GM23338 (cell line): ENCODE results near the gene GOSR2. TPM values are rescaled to one million over a fixed set of nuclear protein-coding genes. Genes with fewer than 3 reads are reported as not detected.

Experiments used
- ATAC-seq: fragments of 200-7000 bp; cut with Tn5 transposase; 3 replicates; pipeline ENCODE4 v1.9.1; 2020
- DNase-seq: peaks from one replicate; pipeline ENCODE4 v3.0.0-alpha.2; 2015; ENCODE audit warnings: low spot score
- H2AFZ ChIP-seq: fragments of 200-600 bp; sonication (generic); 2 replicates; pipeline ENCODE4 v1.8.0; 2016; ENCODE audit warnings: antibody characterized with exemption, mild to moderate bottlenecking, moderate library complexity
- H3F3A ChIP-seq: fragments of 200-600 bp; sonication (generic); replicated peaks from 2 replicates; pipeline ENCODE4 v1.8.0; 2017; ENCODE audit warnings: antibody characterized with exemption, mixed run types, low read depth
- H3K27ac ChIP-seq: fragments of 200-600 bp; sonication (generic); 2 replicates; pipeline ENCODE4 v1.6.1; 2016; ENCODE audit warnings: low read depth
- H3K27me3 ChIP-seq: fragments of 200-600 bp; sonication (generic); 2 replicates; pipeline ENCODE4 v1.8.0; 2016; ENCODE audit warnings: mild to moderate bottlenecking, mixed run types, moderate library complexity; ENCODE audit not compliant: insufficient read depth
- H3K36me3 ChIP-seq: fragments of 200-600 bp; sonication (generic); 2 replicates; pipeline ENCODE4 v1.8.0; 2016; ENCODE audit warnings: mild to moderate bottlenecking; ENCODE audit not compliant: insufficient read depth
- H3K4me1 ChIP-seq: fragments of 200-600 bp; sonication (generic); 2 replicates; pipeline ENCODE4 v1.8.0; 2016; ENCODE audit warnings: mild to moderate bottlenecking, moderate library complexity; ENCODE audit not compliant: insufficient read depth
- H3K4me2 ChIP-seq: fragments of 200-600 bp; sonication (generic); 2 replicates; pipeline ENCODE4 v1.7.1; 2017; ENCODE audit warnings: mixed run types
- H3K4me3 ChIP-seq: fragments of 200-600 bp; sonication (generic); 2 replicates; pipeline ENCODE4 v1.6.1; 2016; ENCODE audit warnings: mixed run types
- H3K79me2 ChIP-seq: fragments of 200-600 bp; sonication (generic); replicated peaks from 2 replicates; pipeline ENCODE4 v1.8.0; 2017; ENCODE audit warnings: mild to moderate bottlenecking; ENCODE audit not compliant: insufficient read depth
- H3K9me2 ChIP-seq: fragments of 200-600 bp; sonication (generic); 2 replicates; pipeline ENCODE4 v1.8.0; 2017; ENCODE audit not compliant: insufficient read depth
- H4K20me1 ChIP-seq: fragments of 200-600 bp; sonication (generic); replicated peaks from 2 replicates; pipeline ENCODE4 v1.8.0; 2017; ENCODE audit warnings: mild to moderate bottlenecking; ENCODE audit not compliant: insufficient read depth
- H3K27ac Mint-ChIP-seq: 2 replicates; pipeline ENCODE4 v1.8.0; 2020; ENCODE audit warnings: inconsistent platforms, mild to moderate bottlenecking, moderate library complexity, mixed read lengths
- H3K27me3 Mint-ChIP-seq: 3 replicates; pipeline ENCODE4 v1.8.0; 2022; ENCODE audit warnings: low read depth, mild to moderate bottlenecking, moderate library complexity, mixed read lengths, inconsistent platforms; ENCODE audit not compliant: insufficient read depth, poor library complexity
- H3K36me3 Mint-ChIP-seq: 3 replicates; pipeline ENCODE4 v1.8.0; 2021; ENCODE audit warnings: low read depth, mild to moderate bottlenecking, inconsistent platforms, moderate library complexity, mixed read lengths
- H3K4me1 Mint-ChIP-seq: 3 replicates; pipeline ENCODE4 v1.8.0; 2020; ENCODE audit warnings: mild to moderate bottlenecking, inconsistent platforms, mixed read lengths
- H3K4me3 Mint-ChIP-seq: 3 replicates; pipeline ENCODE4 v1.8.0; 2021; ENCODE audit warnings: moderate library complexity, mild to moderate bottlenecking, inconsistent platforms, mixed read lengths
- H3K9me3 Mint-ChIP-seq: 3 replicates; pipeline ENCODE4 v1.8.0; 2020; ENCODE audit warnings: moderate library complexity, mild to moderate bottlenecking, inconsistent platforms, mixed read lengths
- CREB1 ChIP-seq: fragments of 250-450 bp; sonication (Bioruptor Pico); IDR thresholded peaks from 2 replicates; pipeline ENCODE4 v1.5.0; 2020; ENCODE audit warnings: low read depth, mild to moderate bottlenecking, moderate library complexity
- EZH2 ChIP-seq: fragments of 200-600 bp; sonication (generic); IDR thresholded peaks from one replicate; pipeline ENCODE4 v1.8.0; 2017; ENCODE audit warnings: antibody characterized with exemption, mild to moderate bottlenecking, low read depth; ENCODE audit not compliant: unreplicated experiment
- EZH2phosphoT487 ChIP-seq: fragments of 200-600 bp; sonication (generic); IDR thresholded peaks from one replicate; pipeline ENCODE4 v1.8.1; 2018; ENCODE audit warnings: antibody characterized with exemption; ENCODE audit not compliant: unreplicated experiment
- POLR2AphosphoS5 ChIP-seq: IDR thresholded peaks from 2 replicates; pipeline ENCODE4 v1.6.1; 2016; ENCODE audit warnings: antibody characterized with exemption, low read depth
- STAT1 ChIP-seq: IDR thresholded peaks from one replicate; pipeline ENCODE4 v1.6.1; 2016; ENCODE audit warnings: antibody characterized with exemption; ENCODE audit not compliant: unreplicated experiment
- ZNF114 ChIP-seq: fragments of 250-450 bp; sonication (Bioruptor Pico); IDR thresholded peaks from 2 replicates; pipeline ENCODE4 v1.5.0; 2020; ENCODE audit warnings: mild to moderate bottlenecking, moderate library complexity
- polyA plus RNA-seq: library from polyadenylated mRNA; unstranded; fragments of >200 nt; fragmentation: Nextera tagmentation; extraction: Ambion mirVana; gene quantifications from 2 replicates; pipeline ENCODE4 v1.2.1, GENCODE V29; 2016
- total RNA-seq: library from RNA; depleted of rRNA; stranded (reverse); fragments of >200 nt; shearing (Covaris generic); gene quantifications from 2 replicates; pipeline ENCODE4 v1.2.3, GENCODE V29; 2014
- TF ChIP-seq, protein P1 (sequence below): IDR thresholded peaks from 2 replicates; pipeline ENCODE4 v1.6.1; 2016; ENCODE audit warnings: antibody characterized with exemption
- TF ChIP-seq, protein P2 (sequence below): fragments of 250-450 bp; sonication (Bioruptor Pico); IDR thresholded peaks from 2 replicates; pipeline ENCODE4 v1.5.0; 2020; ENCODE audit warnings: mild to moderate bottlenecking, moderate library complexity
- TF ChIP-seq, protein P3 (sequence below): IDR thresholded peaks from one replicate; pipeline ENCODE4 v1.6.1; 2018; ENCODE audit warnings: antibody characterized with exemption; ENCODE audit not compliant: unreplicated experiment
- TF ChIP-seq, protein P4 (sequence below), 2 experiments: fragments of 200-600 bp in 1 of 2; sonication (generic) in 1 of 2; conservative IDR thresholded peaks; 2 replicates each; pipeline versions ENCODE4 v1.5.1 to v1.6.1; 2016 to 2017; ENCODE audit warnings: antibody characterized with exemption in 2 of 2, low read depth in 2 of 2, mild to moderate bottlenecking in 2 of 2, moderate library complexity in 1 of 2

The GOSR2 gene
- total and polyA plus RNA-seq, 2 experiments from 2014 or later: 33.2 to 36.2 TPM

DNA sequence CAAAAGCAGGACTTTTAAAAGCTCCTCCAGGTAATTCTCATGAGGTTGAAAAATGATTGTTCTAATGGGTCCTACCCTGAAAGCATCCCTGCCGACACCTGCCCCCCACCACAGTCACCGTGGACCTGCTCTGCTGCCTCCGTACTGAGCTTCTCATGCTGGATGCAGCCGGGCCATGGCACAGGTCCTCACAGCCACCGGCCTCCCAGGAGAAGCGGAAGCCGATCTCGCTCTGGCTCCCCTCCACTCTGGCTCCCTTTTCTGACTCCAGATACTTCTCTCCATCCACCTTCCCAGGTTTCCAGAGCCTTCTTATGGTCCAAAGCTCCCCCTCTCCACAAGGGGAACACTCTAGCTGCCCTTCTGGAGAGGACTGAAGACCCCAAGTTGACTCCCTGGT lies 45.9 kb downstream of the GOSR2 start:
- Histone ChIP-seq H4K20me1 (no peaks in the 10 kb centered on the region; the same call in 1 of the 2 replicates), H3K9me2 (no peaks in the 10 kb centered on the region), H3K4me3 (no peak overlapping the region), H3K27me3 (no peaks in the 10 kb centered on the region), H2AFZ (no peak overlapping the region), H3F3A (no peaks in the 10 kb centered on the region), H3K27ac (no peak overlapping the region), H3K4me1 (no peaks in the 10 kb centered on the region), H3K4me2 (no peak overlapping the region), H3K36me3 (no peaks in the 10 kb centered on the region), H3K79me2 (no peaks in the 10 kb centered on the region)
- no peak overlapping the region for H3K27ac Mint-ChIP-seq
- DNase-seq (no peak), ATAC-seq (no peak)
- peaks cover 4% of the 10 kb centered on the region for H3K27me3 Mint-ChIP-seq
- H3K4me1 Mint-ChIP-seq: no peaks in the 10 kb centered on the region
- TF ChIP-seq ZNF114: no peak
- TF ChIP-seq, protein P1, sequence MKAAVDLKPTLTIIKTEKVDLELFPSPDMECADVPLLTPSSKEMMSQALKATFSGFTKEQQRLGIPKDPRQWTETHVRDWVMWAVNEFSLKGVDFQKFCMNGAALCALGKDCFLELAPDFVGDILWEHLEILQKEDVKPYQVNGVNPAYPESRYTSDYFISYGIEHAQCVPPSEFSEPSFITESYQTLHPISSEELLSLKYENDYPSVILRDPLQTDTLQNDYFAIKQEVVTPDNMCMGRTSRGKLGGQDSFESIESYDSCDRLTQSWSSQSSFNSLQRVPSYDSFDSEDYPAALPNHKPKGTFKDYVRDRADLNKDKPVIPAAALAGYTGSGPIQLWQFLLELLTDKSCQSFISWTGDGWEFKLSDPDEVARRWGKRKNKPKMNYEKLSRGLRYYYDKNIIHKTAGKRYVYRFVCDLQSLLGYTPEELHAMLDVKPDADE: no peak
- TF ChIP-seq POLR2AphosphoS5: no peak
- TF ChIP-seq STAT1: no peak
- no peak for TF ChIP-seq CREB1 (CRISPR knock-in tag)
- no peak for TF ChIP-seq EZH2
- TF ChIP-seq, protein P2, sequence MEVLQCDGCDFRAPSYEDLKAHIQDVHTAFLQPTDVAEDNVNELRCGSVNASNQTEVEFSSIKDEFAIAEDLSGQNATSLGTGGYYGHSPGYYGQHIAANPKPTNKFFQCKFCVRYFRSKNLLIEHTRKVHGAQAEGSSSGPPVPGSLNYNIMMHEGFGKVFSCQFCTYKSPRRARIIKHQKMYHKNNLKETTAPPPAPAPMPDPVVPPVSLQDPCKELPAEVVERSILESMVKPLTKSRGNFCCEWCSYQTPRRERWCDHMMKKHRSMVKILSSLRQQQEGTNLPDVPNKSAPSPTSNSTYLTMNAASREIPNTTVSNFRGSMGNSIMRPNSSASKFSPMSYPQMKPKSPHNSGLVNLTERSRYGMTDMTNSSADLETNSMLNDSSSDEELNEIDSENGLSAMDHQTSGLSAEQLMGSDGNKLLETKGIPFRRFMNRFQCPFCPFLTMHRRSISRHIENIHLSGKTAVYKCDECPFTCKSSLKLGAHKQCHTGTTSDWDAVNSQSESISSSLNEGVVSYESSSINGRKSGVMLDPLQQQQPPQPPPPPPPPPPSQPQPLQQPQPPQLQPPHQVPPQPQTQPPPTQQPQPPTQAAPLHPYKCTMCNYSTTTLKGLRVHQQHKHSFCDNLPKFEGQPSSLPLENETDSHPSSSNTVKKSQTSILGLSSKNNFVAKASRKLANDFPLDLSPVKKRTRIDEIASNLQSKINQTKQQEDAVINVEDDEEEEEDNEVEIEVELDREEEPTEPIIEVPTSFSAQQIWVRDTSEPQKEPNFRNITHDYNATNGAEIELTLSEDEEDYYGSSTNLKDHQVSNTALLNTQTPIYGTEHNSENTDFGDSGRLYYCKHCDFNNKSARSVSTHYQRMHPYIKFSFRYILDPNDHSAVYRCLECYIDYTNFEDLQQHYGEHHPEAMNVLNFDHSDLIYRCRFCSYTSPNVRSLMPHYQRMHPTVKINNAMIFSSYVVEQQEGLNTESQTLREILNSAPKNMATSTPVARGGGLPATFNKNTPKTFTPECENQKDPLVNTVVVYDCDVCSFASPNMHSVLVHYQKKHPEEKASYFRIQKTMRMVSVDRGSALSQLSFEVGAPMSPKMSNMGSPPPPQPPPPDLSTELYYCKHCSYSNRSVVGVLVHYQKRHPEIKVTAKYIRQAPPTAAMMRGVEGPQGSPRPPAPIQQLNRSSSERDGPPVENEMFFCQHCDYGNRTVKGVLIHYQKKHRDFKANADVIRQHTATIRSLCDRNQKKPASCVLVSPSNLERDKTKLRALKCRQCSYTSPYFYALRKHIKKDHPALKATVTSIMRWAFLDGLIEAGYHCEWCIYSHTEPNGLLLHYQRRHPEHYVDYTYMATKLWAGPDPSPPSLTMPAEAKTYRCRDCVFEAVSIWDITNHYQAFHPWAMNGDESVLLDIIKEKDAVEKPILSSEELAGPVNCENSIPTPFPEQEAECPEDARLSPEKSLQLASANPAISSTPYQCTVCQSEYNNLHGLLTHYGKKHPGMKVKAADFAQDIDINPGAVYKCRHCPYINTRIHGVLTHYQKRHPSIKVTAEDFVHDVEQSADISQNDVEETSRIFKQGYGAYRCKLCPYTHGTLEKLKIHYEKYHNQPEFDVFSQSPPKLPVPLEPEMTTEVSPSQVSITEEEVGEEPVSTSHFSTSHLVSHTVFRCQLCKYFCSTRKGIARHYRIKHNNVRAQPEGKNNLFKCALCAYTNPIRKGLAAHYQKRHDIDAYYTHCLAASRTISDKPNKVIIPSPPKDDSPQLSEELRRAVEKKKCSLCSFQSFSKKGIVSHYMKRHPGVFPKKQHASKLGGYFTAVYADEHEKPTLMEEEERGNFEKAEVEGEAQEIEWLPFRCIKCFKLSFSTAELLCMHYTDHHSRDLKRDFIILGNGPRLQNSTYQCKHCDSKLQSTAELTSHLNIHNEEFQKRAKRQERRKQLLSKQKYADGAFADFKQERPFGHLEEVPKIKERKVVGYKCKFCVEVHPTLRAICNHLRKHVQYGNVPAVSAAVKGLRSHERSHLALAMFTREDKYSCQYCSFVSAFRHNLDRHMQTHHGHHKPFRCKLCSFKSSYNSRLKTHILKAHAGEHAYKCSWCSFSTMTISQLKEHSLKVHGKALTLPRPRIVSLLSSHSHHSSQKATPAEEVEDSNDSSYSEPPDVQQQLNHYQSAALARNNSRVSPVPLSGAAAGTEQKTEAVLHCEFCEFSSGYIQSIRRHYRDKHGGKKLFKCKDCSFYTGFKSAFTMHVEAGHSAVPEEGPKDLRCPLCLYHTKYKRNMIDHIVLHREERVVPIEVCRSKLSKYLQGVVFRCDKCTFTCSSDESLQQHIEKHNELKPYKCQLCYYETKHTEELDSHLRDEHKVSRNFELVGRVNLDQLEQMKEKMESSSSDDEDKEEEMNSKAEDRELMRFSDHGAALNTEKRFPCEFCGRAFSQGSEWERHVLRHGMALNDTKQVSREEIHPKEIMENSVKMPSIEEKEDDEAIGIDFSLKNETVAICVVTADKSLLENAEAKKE (CRISPR knock-in tag): no peak
- TF ChIP-seq EZH2phosphoT487: no peak
- TF ChIP-seq, protein P3, sequence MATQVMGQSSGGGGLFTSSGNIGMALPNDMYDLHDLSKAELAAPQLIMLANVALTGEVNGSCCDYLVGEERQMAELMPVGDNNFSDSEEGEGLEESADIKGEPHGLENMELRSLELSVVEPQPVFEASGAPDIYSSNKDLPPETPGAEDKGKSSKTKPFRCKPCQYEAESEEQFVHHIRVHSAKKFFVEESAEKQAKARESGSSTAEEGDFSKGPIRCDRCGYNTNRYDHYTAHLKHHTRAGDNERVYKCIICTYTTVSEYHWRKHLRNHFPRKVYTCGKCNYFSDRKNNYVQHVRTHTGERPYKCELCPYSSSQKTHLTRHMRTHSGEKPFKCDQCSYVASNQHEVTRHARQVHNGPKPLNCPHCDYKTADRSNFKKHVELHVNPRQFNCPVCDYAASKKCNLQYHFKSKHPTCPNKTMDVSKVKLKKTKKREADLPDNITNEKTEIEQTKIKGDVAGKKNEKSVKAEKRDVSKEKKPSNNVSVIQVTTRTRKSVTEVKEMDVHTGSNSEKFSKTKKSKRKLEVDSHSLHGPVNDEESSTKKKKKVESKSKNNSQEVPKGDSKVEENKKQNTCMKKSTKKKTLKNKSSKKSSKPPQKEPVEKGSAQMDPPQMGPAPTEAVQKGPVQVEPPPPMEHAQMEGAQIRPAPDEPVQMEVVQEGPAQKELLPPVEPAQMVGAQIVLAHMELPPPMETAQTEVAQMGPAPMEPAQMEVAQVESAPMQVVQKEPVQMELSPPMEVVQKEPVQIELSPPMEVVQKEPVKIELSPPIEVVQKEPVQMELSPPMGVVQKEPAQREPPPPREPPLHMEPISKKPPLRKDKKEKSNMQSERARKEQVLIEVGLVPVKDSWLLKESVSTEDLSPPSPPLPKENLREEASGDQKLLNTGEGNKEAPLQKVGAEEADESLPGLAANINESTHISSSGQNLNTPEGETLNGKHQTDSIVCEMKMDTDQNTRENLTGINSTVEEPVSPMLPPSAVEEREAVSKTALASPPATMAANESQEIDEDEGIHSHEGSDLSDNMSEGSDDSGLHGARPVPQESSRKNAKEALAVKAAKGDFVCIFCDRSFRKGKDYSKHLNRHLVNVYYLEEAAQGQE: no peak
- TF ChIP-seq, protein P4, sequence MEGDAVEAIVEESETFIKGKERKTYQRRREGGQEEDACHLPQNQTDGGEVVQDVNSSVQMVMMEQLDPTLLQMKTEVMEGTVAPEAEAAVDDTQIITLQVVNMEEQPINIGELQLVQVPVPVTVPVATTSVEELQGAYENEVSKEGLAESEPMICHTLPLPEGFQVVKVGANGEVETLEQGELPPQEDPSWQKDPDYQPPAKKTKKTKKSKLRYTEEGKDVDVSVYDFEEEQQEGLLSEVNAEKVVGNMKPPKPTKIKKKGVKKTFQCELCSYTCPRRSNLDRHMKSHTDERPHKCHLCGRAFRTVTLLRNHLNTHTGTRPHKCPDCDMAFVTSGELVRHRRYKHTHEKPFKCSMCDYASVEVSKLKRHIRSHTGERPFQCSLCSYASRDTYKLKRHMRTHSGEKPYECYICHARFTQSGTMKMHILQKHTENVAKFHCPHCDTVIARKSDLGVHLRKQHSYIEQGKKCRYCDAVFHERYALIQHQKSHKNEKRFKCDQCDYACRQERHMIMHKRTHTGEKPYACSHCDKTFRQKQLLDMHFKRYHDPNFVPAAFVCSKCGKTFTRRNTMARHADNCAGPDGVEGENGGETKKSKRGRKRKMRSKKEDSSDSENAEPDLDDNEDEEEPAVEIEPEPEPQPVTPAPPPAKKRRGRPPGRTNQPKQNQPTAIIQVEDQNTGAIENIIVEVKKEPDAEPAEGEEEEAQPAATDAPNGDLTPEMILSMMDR (conservative IDR thresholded peaks at IDR 0.05; ENCODE audit: low read depth in 2 of 2): no peak
- H3K9me3 Mint-ChIP-seq: no peaks in the 10 kb centered on the region
- H3K36me3 Mint-ChIP-seq: no peaks in the 10 kb centered on the region
- H3K4me3 Mint-ChIP-seq: no peak overlapping the region
